ENCODE data around the gene TMEM163.

Gene TMEM163

GRCh38 chr2:134763164-134763710, 44.4 kb upstream of the TMEM163 start:
- H3K9ac ChIP-seq (ENCODE audit: low read length), result no peak overlapping the region
- no peak overlapping the region for H3K4ac ChIP-seq (ENCODE audit: low read depth in 1 of 2, low read length in 2 of 2)
- DNase-seq, result peak; percentile 62
- WGBS, result 76% methylated on average over 4 of the region's 4 CpGs
- no peak overlapping the region for H3K14ac ChIP-seq (ENCODE audit: low read length in 2 of 2)
- no peaks in the 10 kb centered on the region for H3K36me3 ChIP-seq (ENCODE audit: control insufficient read depth in 1 of 2, insufficient read depth in 2 of 2, low read depth in 1 of 2, low read length in 2 of 2)
- no peak overlapping the region for H2AK5ac ChIP-seq (ENCODE audit: low read length, severe bottlenecking)
- peaks cover 5% of the 10 kb centered on the region for H3K4me1 ChIP-seq (ENCODE audit: control insufficient read depth, insufficient read depth, low read depth, low read length)
- peak overlapping the region; percentile 11 for H4K91ac ChIP-seq (ENCODE audit: low read length)
- no peak overlapping the region for H2BK15ac ChIP-seq (ENCODE audit: low read depth, poor library complexity, severe bottlenecking)
- H3K27me3 ChIP-seq (ENCODE audit: control insufficient read depth in 1 of 2, insufficient read depth in 1 of 2, low read length in 2 of 2), result peaks cover 0 to 11% of the 10 kb centered on the region in 2 experiments
- no peaks in the 10 kb centered on the region for H3K79me1 ChIP-seq (replicated peaks; ENCODE audit: low read length, poor library complexity, severe bottlenecking)
- H3K23ac ChIP-seq (ENCODE audit: low read length in 2 of 2), result no peak overlapping the region
- H3K18ac ChIP-seq (ENCODE audit: low read depth in 1 of 2, low read length in 2 of 2), result no peak overlapping the region
- no peak overlapping the region for H3K4me3 ChIP-seq (ENCODE audit: insufficient read depth in 1 of 2, low read depth in 1 of 2, low read length in 2 of 2)
- H3K9me3 ChIP-seq (ENCODE audit: control insufficient read depth, low read length), result no peaks in the 10 kb centered on the region
- H2AFZ ChIP-seq (ENCODE audit: low read depth, low read length), result no peak overlapping the region
- no peak overlapping the region for H4K8ac ChIP-seq (ENCODE audit: low read length)
- H2BK5ac ChIP-seq (ENCODE audit: low read depth, low read length, poor library complexity, severe bottlenecking), result no peak overlapping the region
- H3K27ac ChIP-seq (ENCODE audit: low read length, poor library complexity, severe bottlenecking), result no peak overlapping the region
- no peak overlapping the region for H2BK120ac ChIP-seq (ENCODE audit: low read depth, low read length)
- H2BK12ac ChIP-seq (ENCODE audit: low read length in 2 of 2), result peak overlapping the region in 1 of 2 experiments; percentile 10
- H3K4me2 ChIP-seq (ENCODE audit: low read length, poor library complexity, severe bottlenecking), result no peak overlapping the region

GRCh38 chr2:134762508-134762907, 43.7 kb upstream of the TMEM163 start:
- Histone ChIP-seq H3K4me2 (ENCODE audit: low read length, poor library complexity, severe bottlenecking) (no peak overlapping the region), H3K79me1 (replicated peaks; ENCODE audit: low read length, poor library complexity, severe bottlenecking) (no peaks in the 10 kb centered on the region), H3K9ac (ENCODE audit: low read length) (no peak overlapping the region), H3K18ac (ENCODE audit: low read depth in 1 of 2, low read length in 2 of 2) (no peak overlapping the region), H3K14ac (ENCODE audit: low read length in 2 of 2) (no peak overlapping the region), H2BK5ac (ENCODE audit: low read depth, low read length, poor library complexity, severe bottlenecking) (no peak overlapping the region), H2BK120ac (ENCODE audit: low read depth, low read length) (no peak overlapping the region), H3K9me3 (ENCODE audit: control insufficient read depth, low read length) (no peaks in the 10 kb centered on the region), H3K36me3 (ENCODE audit: control insufficient read depth in 1 of 2, insufficient read depth in 2 of 2, low read depth in 1 of 2, low read length in 2 of 2) (no peaks in the 10 kb centered on the region), H4K8ac (ENCODE audit: low read length) (no peak overlapping the region), H3K27me3 (ENCODE audit: control insufficient read depth in 1 of 2, insufficient read depth in 1 of 2, low read length in 2 of 2) (peaks cover 0 to 11% of the 10 kb centered on the region in 2 experiments), H2BK12ac (ENCODE audit: low read length in 2 of 2) (no peak overlapping the region), H2AFZ (ENCODE audit: low read depth, low read length) (no peak overlapping the region), H3K4me3 (ENCODE audit: insufficient read depth in 1 of 2, low read depth in 1 of 2, low read length in 2 of 2) (no peak overlapping the region), H3K23ac (ENCODE audit: low read length in 2 of 2) (no peak overlapping the region), H2BK15ac (ENCODE audit: low read depth, poor library complexity, severe bottlenecking) (no peak overlapping the region), H3K27ac (ENCODE audit: low read length, poor library complexity, severe bottlenecking) (no peak overlapping the region), H3K4ac (ENCODE audit: low read depth in 1 of 2, low read length in 2 of 2) (no peak overlapping the region), H4K91ac (ENCODE audit: low read length) (no peak overlapping the region), H3K4me1 (ENCODE audit: control insufficient read depth, insufficient read depth, low read depth, low read length) (peaks cover 5% of the 10 kb centered on the region), H2AK5ac (ENCODE audit: low read length, severe bottlenecking) (no peak overlapping the region)
- 77% methylated on average over 2 of the region's 2 CpGs for WGBS
- peak; percentile 8 for DNase-seq

- H3K27me3 ChIP-seq (ENCODE audit: control insufficient read depth in 1 of 2, insufficient read depth in 1 of 2, low read length in 2 of 2), result peaks cover 0 to 11% of the 10 kb centered on the region in 2 experiments
- no peak overlapping the region for H3K4ac ChIP-seq (ENCODE audit: low read depth in 1 of 2, low read length in 2 of 2)
- no peak for DNase-seq
- H2AK5ac ChIP-seq (ENCODE audit: low read length, severe bottlenecking), result no peak overlapping the region
- H3K9me3 ChIP-seq (ENCODE audit: control insufficient read depth, low read length), result no peaks in the 10 kb centered on the region
- no peak overlapping the region for H3K4me3 ChIP-seq (ENCODE audit: insufficient read depth in 1 of 2, low read depth in 1 of 2, low read length in 2 of 2)
- H3K4me2 ChIP-seq (ENCODE audit: low read length, poor library complexity, severe bottlenecking), result no peak overlapping the region
- no peak overlapping the region for H2AFZ ChIP-seq (ENCODE audit: low read depth, low read length)
- H3K79me1 ChIP-seq (replicated peaks; ENCODE audit: low read length, poor library complexity, severe bottlenecking), result no peaks in the 10 kb centered on the region
- no peak overlapping the region for H3K14ac ChIP-seq (ENCODE audit: low read length in 2 of 2)
- H3K27ac ChIP-seq (ENCODE audit: low read length, poor library complexity, severe bottlenecking), result no peak overlapping the region
- no peaks in the 10 kb centered on the region for H3K36me3 ChIP-seq (ENCODE audit: control insufficient read depth in 1 of 2, insufficient read depth in 2 of 2, low read depth in 1 of 2, low read length in 2 of 2)
- no peak overlapping the region for H2BK15ac ChIP-seq (ENCODE audit: low read depth, poor library complexity, severe bottlenecking)
- no peak overlapping the region for H2BK12ac ChIP-seq (ENCODE audit: low read length in 2 of 2)
- H4K8ac ChIP-seq (ENCODE audit: low read length), result no peak overlapping the region
- no peak overlapping the region for H2BK5ac ChIP-seq (ENCODE audit: low read depth, low read length, poor library complexity, severe bottlenecking)
- no peak overlapping the region for H4K91ac ChIP-seq (ENCODE audit: low read length)
- no peak overlapping the region for H3K9ac ChIP-seq (ENCODE audit: low read length)
- H3K23ac ChIP-seq (ENCODE audit: low read length in 2 of 2), result no peak overlapping the region
- H3K4me1 ChIP-seq (ENCODE audit: control insufficient read depth, insufficient read depth, low read depth, low read length), result peaks cover 5% of the 10 kb centered on the region
- H3K18ac ChIP-seq (ENCODE audit: low read depth in 1 of 2, low read length in 2 of 2), result no peak overlapping the region
- H2BK120ac ChIP-seq (ENCODE audit: low read depth, low read length), result no peak overlapping the region
Observed at GRCh38 chr2:134760385-134760784, 41.6 kb upstream of the TMEM163 start.

GRCh38 chr2:134758633-134759032, 39.8 kb upstream of the TMEM163 start:
- H3K9ac ChIP-seq (ENCODE audit: low read length), result no peak overlapping the region
- no peaks in the 10 kb centered on the region for H3K79me1 ChIP-seq (replicated peaks; ENCODE audit: low read length, poor library complexity, severe bottlenecking)
- H3K18ac ChIP-seq (ENCODE audit: low read depth in 1 of 2, low read length in 2 of 2), result no peak overlapping the region
- no peak overlapping the region for H2BK120ac ChIP-seq (ENCODE audit: low read depth, low read length)
- no peaks in the 10 kb centered on the region for H3K9me3 ChIP-seq (ENCODE audit: control insufficient read depth, low read length)
- H4K91ac ChIP-seq (ENCODE audit: low read length), result no peak overlapping the region
- H2BK5ac ChIP-seq (ENCODE audit: low read depth, low read length, poor library complexity, severe bottlenecking), result no peak overlapping the region
- H3K14ac ChIP-seq (ENCODE audit: low read length in 2 of 2), result no peak overlapping the region
- no CpG with 5 or more reads among the region's 1 CpG for WGBS
- H3K4me3 ChIP-seq (ENCODE audit: insufficient read depth in 1 of 2, low read depth in 1 of 2, low read length in 2 of 2), result no peak overlapping the region
- H4K8ac ChIP-seq (ENCODE audit: low read length), result no peak overlapping the region
- no peaks in the 10 kb centered on the region for H3K36me3 ChIP-seq (ENCODE audit: control insufficient read depth in 1 of 2, insufficient read depth in 2 of 2, low read depth in 1 of 2, low read length in 2 of 2)
- H2AFZ ChIP-seq (ENCODE audit: low read depth, low read length), result no peak overlapping the region
- H2BK15ac ChIP-seq (ENCODE audit: low read depth, poor library complexity, severe bottlenecking), result no peak overlapping the region
- DNase-seq, result no peak
- no peak overlapping the region for H3K4me2 ChIP-seq (ENCODE audit: low read length, poor library complexity, severe bottlenecking)
- H2BK12ac ChIP-seq (ENCODE audit: low read length in 2 of 2), result no peak overlapping the region
- no peak overlapping the region for H3K27ac ChIP-seq (ENCODE audit: low read length, poor library complexity, severe bottlenecking)
- H3K27me3 ChIP-seq (ENCODE audit: control insufficient read depth in 1 of 2, insufficient read depth in 1 of 2, low read length in 2 of 2), result peaks cover 0 to 11% of the 10 kb centered on the region in 2 experiments
- peaks cover 5% of the 10 kb centered on the region for H3K4me1 ChIP-seq (ENCODE audit: control insufficient read depth, insufficient read depth, low read depth, low read length)
- H3K23ac ChIP-seq (ENCODE audit: low read length in 2 of 2), result no peak overlapping the region
- H2AK5ac ChIP-seq (ENCODE audit: low read length, severe bottlenecking), result no peak overlapping the region
- H3K4ac ChIP-seq (ENCODE audit: low read depth in 1 of 2, low read length in 2 of 2), result no peak overlapping the region

Data from mesenchymal stem cell (in vitro differentiated cells and primary cell).